H9 (cell line): ENCODE data around the gene SLC35G1. TPM values are rescaled to one million over a fixed set of nuclear protein-coding genes. Genes with fewer than 3 reads are reported as not detected.
A peak's percentile ranks its signal among the peaks of the same experiment; 100 is the strongest.

Experiments used
- DNase-seq: peaks from one replicate; pipeline ENCODE4 v3.0.0-alpha.2; 2017
- H2AFZ ChIP-seq: one replicate; pipeline ENCODE4 v1.6.1; 2013; ENCODE audit warnings: mild to moderate bottlenecking, low read length, control low read depth, moderate library complexity
- H2AK5ac ChIP-seq: 2 replicates; pipeline ENCODE4 v1.6.1; 2013; ENCODE audit warnings: low read length, control low read depth, mixed read lengths; ENCODE audit not compliant: insufficient read length
- H2BK120ac ChIP-seq: one replicate; pipeline ENCODE4 v1.6.1; 2013; ENCODE audit warnings: low read depth, mild to moderate bottlenecking, low read length, control low read depth, inconsistent platforms; ENCODE audit not compliant: poor library complexity, severe bottlenecking
- H2BK12ac ChIP-seq: 2 replicates; pipeline ENCODE4 v1.6.1; 2013; ENCODE audit warnings: low read length, control low read depth, mixed read lengths, low read depth; ENCODE audit not compliant: insufficient read length
- H2BK15ac ChIP-seq: 2 replicates; pipeline ENCODE4 v1.6.1; 2013; ENCODE audit warnings: low read depth, low read length, control low read depth
- H2BK20ac ChIP-seq: one replicate; pipeline ENCODE4 v1.6.1; 2013; ENCODE audit warnings: low read depth, mild to moderate bottlenecking, low read length, control low read depth, inconsistent platforms; ENCODE audit not compliant: poor library complexity, severe bottlenecking
- H2BK5ac ChIP-seq: 2 replicates; pipeline ENCODE4 v1.6.1; 2013; ENCODE audit warnings: low read length, control low read depth, mixed read lengths; ENCODE audit not compliant: insufficient read length
- H3K14ac ChIP-seq: 2 replicates; pipeline ENCODE4 v1.6.1; 2013; ENCODE audit warnings: low read length, control low read depth; ENCODE audit not compliant: insufficient read depth
- H3K18ac ChIP-seq: 2 replicates; pipeline ENCODE4 v1.6.1; 2013; ENCODE audit warnings: low read depth, mild to moderate bottlenecking, mixed read lengths, low read length, control low read depth; ENCODE audit not compliant: insufficient read length
- H3K23ac ChIP-seq: 2 replicates; pipeline ENCODE4 v1.6.1; 2013; ENCODE audit warnings: low read length, control low read depth, mixed read lengths, low read depth; ENCODE audit not compliant: insufficient read length
- H3K23me2 ChIP-seq: 2 replicates; pipeline ENCODE4 v1.6.1; 2013; ENCODE audit warnings: low read depth, mild to moderate bottlenecking, mixed read lengths, low read length, control low read depth; ENCODE audit not compliant: insufficient read length, poor library complexity, severe bottlenecking
- H3K27ac ChIP-seq: 2 replicates; pipeline ENCODE4 v1.5.1; 2013; ENCODE audit warnings: low read length, control low read depth, mixed read lengths, low read depth; ENCODE audit not compliant: insufficient read length
- H3K27me3 ChIP-seq: 2 replicates; pipeline ENCODE4 v1.6.1; 2013; ENCODE audit warnings: low read length, control low read depth, inconsistent platforms; ENCODE audit not compliant: insufficient read depth
- H3K4ac ChIP-seq: 2 replicates; pipeline ENCODE4 v1.6.1; 2013; ENCODE audit warnings: low read depth, mild to moderate bottlenecking, control low read depth, inconsistent platforms, low read length, moderate library complexity
- H3K4me1 ChIP-seq: 2 replicates; pipeline ENCODE4 v1.6.1; 2013; ENCODE audit warnings: low read length, control low read depth, inconsistent platforms; ENCODE audit not compliant: insufficient read depth
- H3K4me2 ChIP-seq: 2 replicates; pipeline ENCODE4 v1.6.1; 2013; ENCODE audit warnings: low read length, control low read depth, mixed read lengths; ENCODE audit not compliant: insufficient read length, insufficient read depth
- H3K56ac ChIP-seq: 2 replicates; pipeline ENCODE4 v1.6.1; 2013; ENCODE audit warnings: low read depth, mild to moderate bottlenecking, mixed read lengths, low read length, control low read depth; ENCODE audit not compliant: insufficient read length
- H3K79me1 ChIP-seq: 2 replicates; pipeline ENCODE4 v1.6.1; 2013; ENCODE audit warnings: low read depth, mild to moderate bottlenecking, moderate library complexity, low read length, control low read depth, inconsistent platforms; ENCODE audit not compliant: insufficient read depth, poor library complexity, severe bottlenecking
- H3K79me2 ChIP-seq: 2 replicates; pipeline ENCODE4 v1.6.1; 2013; ENCODE audit warnings: low read length, control low read depth, inconsistent platforms; ENCODE audit not compliant: insufficient read depth
- H3K9ac ChIP-seq: 2 replicates; pipeline ENCODE4 v1.6.1; 2013; ENCODE audit warnings: low read length, control low read depth, mixed read lengths; ENCODE audit not compliant: insufficient read length; ENCODE audit errors: extremely low read depth
- H3K9me3 ChIP-seq: one replicate; pipeline ENCODE4 v1.6.1; 2013; ENCODE audit warnings: low read depth, low read length, inconsistent platforms; ENCODE audit not compliant: control insufficient read depth
- H3T11ph ChIP-seq: one replicate; pipeline ENCODE4 v1.6.1; 2013; ENCODE audit warnings: mild to moderate bottlenecking, low read length, control low read depth, inconsistent platforms
- H4K20me1 ChIP-seq: one replicate; pipeline ENCODE4 v1.6.1; 2013; ENCODE audit not compliant: control insufficient read depth, insufficient read length, insufficient read depth
- H4K5ac ChIP-seq: 2 replicates; pipeline ENCODE4 v1.6.1; 2013; ENCODE audit warnings: low read depth, mild to moderate bottlenecking, mixed read lengths, low read length, control low read depth; ENCODE audit not compliant: insufficient read length
- H4K8ac ChIP-seq: replicated peaks from 2 replicates; pipeline ENCODE4 v1.6.1; 2013; ENCODE audit warnings: low read length, control low read depth, mixed read lengths, low read depth; ENCODE audit not compliant: insufficient read length
- H4K91ac ChIP-seq: 2 replicates; pipeline ENCODE4 v1.6.1; 2013; ENCODE audit warnings: low read depth, mild to moderate bottlenecking, moderate library complexity, mixed read lengths, low read length, control low read depth; ENCODE audit not compliant: insufficient read length
- H3K27ac Mint-ChIP-seq, 3 experiments: 2 replicates in 2 of 3; 3 replicates in 1 of 3; pipeline ENCODE4 v1.8.0; 2020 to 2021; ENCODE audit warnings: mixed read lengths in 3 of 3, mild to moderate bottlenecking in 1 of 3, moderate library complexity in 1 of 3
- H3K27me3 Mint-ChIP-seq: 2 replicates; pipeline ENCODE4 v1.8.0; 2021; ENCODE audit warnings: low read depth, mild to moderate bottlenecking, moderate library complexity, mixed read lengths
- H3K36me3 Mint-ChIP-seq, 3 experiments: 2 replicates in 2 of 3; 3 replicates in 1 of 3; pipeline ENCODE4 v1.8.0; 2020 to 2021; ENCODE audit warnings: low read depth in 3 of 3, mixed read lengths in 3 of 3; ENCODE audit not compliant: insufficient read depth in 1 of 3
- H3K4me1 Mint-ChIP-seq, 2 experiments: 2 replicates each; pipeline ENCODE4 v1.8.0; 2020; ENCODE audit warnings: mixed read lengths in 2 of 2
- H3K4me3 Mint-ChIP-seq, 2 experiments: 2 replicates in 1 of 2; 3 replicates in 1 of 2; pipeline ENCODE4 v1.8.0; 2020 to 2021; ENCODE audit warnings: mild to moderate bottlenecking in 2 of 2, mixed read lengths in 2 of 2, moderate library complexity in 1 of 2
- H3K9me3 Mint-ChIP-seq, 2 experiments: 2 replicates in 1 of 2; 3 replicates in 1 of 2; pipeline ENCODE4 v1.8.0; 2020; ENCODE audit warnings: mild to moderate bottlenecking in 2 of 2, mixed read lengths in 2 of 2, moderate library complexity in 1 of 2
- WGBS: extraction: QIAGEN DNeasy Blood & Tissue Kit; methylation state at CpG from one replicate; pipeline ENCODE4 v1.1.7; 2013; ENCODE audit warnings: missing lambda C conversion rate, low lambda C conversion rate, mixed read lengths; ENCODE audit not compliant: insufficient read length; ENCODE audit errors: extremely low coverage; 5-methylcytosine and 5-hydroxymethylcytosine counted together
- total RNA-seq: library from RNA; stranded (reverse); gene quantifications from 2 replicates; pipeline ENCODE4 v1.2.1, GENCODE V29; 2021
- TF ChIP-seq, protein P1 (sequence below): fragments of 200-600 bp; sonication (generic); conservative IDR thresholded peaks from 3 replicates; pipeline ENCODE4 v1.8.0; 2021; ENCODE audit warnings: antibody characterized with exemption, mild to moderate bottlenecking

SLC35G1 gene
- total RNA-seq, 1 experiment from 2014 or later, result 6.3 TPM

DNA sequence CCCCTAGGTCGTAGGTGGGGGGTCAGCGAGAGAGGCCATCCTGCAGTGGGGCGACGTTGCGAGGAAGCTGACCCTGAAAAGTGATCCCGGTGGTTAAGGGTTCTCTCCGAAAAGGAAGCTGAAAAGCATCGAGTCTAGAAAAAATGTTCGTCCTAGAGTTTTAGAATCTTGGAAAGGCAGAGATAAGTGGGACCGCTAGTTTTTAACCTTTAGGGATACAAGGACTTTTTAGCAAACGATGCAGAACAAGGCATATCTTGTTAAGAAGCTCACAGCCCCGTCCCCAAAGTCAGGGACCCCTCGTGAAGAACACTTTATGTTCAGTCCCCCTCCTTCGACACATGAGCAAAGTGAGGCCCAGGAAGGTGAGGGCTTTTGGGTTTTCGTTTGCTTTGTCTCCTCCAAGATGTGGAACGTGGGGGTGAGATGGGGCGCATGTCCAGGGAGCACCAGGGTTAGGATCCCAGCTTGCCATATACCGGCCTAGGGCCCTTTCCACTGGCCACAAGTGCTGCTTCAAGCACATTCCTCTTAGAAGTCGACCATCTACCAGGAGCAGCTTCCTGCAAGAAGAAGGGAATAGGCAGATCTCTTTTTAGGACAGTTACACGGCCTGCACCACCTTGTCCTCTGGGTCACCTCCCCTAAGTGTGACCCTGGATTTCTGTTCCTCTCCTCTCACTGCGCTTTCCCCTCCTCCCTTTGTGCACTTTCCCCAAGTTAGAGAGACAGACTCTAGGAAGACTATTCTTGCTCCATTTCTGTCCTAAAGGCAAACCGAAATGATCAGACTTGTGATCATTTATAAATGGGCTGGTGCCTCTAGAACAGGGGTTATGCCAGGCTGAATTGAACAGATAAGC, 969 bp downstream of the SLC35G1 start:
- H3K9ac ChIP-seq, result peak overlapping the region; percentile 60
- WGBS, result no CpG with 5 or more reads among the region's 22 CpGs
- no peak overlapping the region for H3T11ph ChIP-seq
- Mint-ChIP-seq H3K27ac (no peak overlapping the region), H3K9me3 (no peaks in the 10 kb centered on the region), H3K27me3 (peaks cover 55% of the 10 kb centered on the region), H3K36me3 (peaks cover 0 to 2% (median 1%) of the 10 kb centered on the region in 3 experiments; a peak in 4 of 7 replicates), H3K4me1 (peaks cover 23 to 30% of the 10 kb centered on the region in 2 experiments), H3K4me3 (peak overlapping the region; percentile 77 to 88)
- no peak overlapping the region for H2AK5ac ChIP-seq
- H2BK120ac ChIP-seq, result no peak overlapping the region
- peak overlapping the region; percentile 86; the same call in 1 of the 2 replicates for H3K14ac ChIP-seq
- H2BK12ac ChIP-seq, result no peak overlapping the region
- no peak overlapping the region for H2BK5ac ChIP-seq
- no peaks in the 10 kb centered on the region for H3K79me1 ChIP-seq
- no peak overlapping the region for H2BK20ac ChIP-seq
- peak overlapping the region; percentile 81 for H3K4me2 ChIP-seq
- H4K91ac ChIP-seq, result no peak overlapping the region
- peaks cover 9% of the 10 kb centered on the region; the same call in 1 of the 2 replicates for H3K27me3 ChIP-seq
- H3K4ac ChIP-seq, result no peak overlapping the region
- peaks cover 7% of the 10 kb centered on the region for H3K4me1 ChIP-seq
- no peaks in the 10 kb centered on the region for H3K9me3 ChIP-seq
- H4K8ac ChIP-seq, result no peak overlapping the region
- 0 out of 2 replicates have a peak, but pooled peaks cover 2% of the 10 kb centered on the region for H3K79me2 ChIP-seq
- H3K18ac ChIP-seq, result no peak overlapping the region
- no peak overlapping the region for H3K27ac ChIP-seq
- TF ChIP-seq, protein P1, sequence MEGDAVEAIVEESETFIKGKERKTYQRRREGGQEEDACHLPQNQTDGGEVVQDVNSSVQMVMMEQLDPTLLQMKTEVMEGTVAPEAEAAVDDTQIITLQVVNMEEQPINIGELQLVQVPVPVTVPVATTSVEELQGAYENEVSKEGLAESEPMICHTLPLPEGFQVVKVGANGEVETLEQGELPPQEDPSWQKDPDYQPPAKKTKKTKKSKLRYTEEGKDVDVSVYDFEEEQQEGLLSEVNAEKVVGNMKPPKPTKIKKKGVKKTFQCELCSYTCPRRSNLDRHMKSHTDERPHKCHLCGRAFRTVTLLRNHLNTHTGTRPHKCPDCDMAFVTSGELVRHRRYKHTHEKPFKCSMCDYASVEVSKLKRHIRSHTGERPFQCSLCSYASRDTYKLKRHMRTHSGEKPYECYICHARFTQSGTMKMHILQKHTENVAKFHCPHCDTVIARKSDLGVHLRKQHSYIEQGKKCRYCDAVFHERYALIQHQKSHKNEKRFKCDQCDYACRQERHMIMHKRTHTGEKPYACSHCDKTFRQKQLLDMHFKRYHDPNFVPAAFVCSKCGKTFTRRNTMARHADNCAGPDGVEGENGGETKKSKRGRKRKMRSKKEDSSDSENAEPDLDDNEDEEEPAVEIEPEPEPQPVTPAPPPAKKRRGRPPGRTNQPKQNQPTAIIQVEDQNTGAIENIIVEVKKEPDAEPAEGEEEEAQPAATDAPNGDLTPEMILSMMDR, result no peak
- H2BK15ac ChIP-seq, result no peak overlapping the region
- no peak overlapping the region for H3K56ac ChIP-seq
- peak; percentile 31 for DNase-seq
- no peak overlapping the region for H3K23ac ChIP-seq
- no peaks in the 10 kb centered on the region for H4K20me1 ChIP-seq
- H2AFZ ChIP-seq, result no peak overlapping the region
- no peak overlapping the region for H4K5ac ChIP-seq
- H3K23me2 ChIP-seq, result peaks cover 7% of the 10 kb centered on the region
